ENCODE data around the gene ADAMTS3.

- TF ChIP-seq POLR2A (IDR thresholded peaks at IDR 0.05) = no peak
- TF ChIP-seq, protein P1, sequence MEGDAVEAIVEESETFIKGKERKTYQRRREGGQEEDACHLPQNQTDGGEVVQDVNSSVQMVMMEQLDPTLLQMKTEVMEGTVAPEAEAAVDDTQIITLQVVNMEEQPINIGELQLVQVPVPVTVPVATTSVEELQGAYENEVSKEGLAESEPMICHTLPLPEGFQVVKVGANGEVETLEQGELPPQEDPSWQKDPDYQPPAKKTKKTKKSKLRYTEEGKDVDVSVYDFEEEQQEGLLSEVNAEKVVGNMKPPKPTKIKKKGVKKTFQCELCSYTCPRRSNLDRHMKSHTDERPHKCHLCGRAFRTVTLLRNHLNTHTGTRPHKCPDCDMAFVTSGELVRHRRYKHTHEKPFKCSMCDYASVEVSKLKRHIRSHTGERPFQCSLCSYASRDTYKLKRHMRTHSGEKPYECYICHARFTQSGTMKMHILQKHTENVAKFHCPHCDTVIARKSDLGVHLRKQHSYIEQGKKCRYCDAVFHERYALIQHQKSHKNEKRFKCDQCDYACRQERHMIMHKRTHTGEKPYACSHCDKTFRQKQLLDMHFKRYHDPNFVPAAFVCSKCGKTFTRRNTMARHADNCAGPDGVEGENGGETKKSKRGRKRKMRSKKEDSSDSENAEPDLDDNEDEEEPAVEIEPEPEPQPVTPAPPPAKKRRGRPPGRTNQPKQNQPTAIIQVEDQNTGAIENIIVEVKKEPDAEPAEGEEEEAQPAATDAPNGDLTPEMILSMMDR (IDR thresholded peaks at IDR 0.05) = no peak
Observed at GRCh38 chr4:72444092-72444491, 124.9 kb downstream of the ADAMTS3 start.

All from thyroid gland (tissue), 4 donors.